Measurements from ENCODE around the gene TMEM263. TPM values are rescaled to one million over a fixed set of nuclear protein-coding genes. Genes with fewer than 3 reads are reported as not detected.

Gene TMEM263
- total and polyA plus RNA-seq, 10 donors: 9.6 to 38.1 (median 28.5) TPM

- Histone ChIP-seq H3K27me3 (replicated peaks in 1 of 7) (peaks cover 0 to 9% (median 0%) of the 10 kb centered on the region in 7 donors), H3K4me3 (no peak overlapping the region), H3K9me3 (peaks cover 0 to 38% (median 20%) of the 10 kb centered on the region in 8 donors), H3K4me1 (no peaks in the 10 kb centered on the region), H3K36me3 (no peaks in the 10 kb centered on the region), H3K27ac (no peak overlapping the region)
- TF ChIP-seq POLR2A (IDR thresholded peaks at IDR 0.05) (no peak), CTCF (IDR thresholded peaks at IDR 0.05 in 8 of 11, conservative IDR thresholded peaks at IDR 0.05 in 3 of 11) (no peak)
- no peak for DNase-seq
- intact Hi-C loops (cut with DNase I; ENCODE audit: low total_unique reads): no loop called here
These were observed 8.2 kb upstream of the TMEM263 start for GRCh38 chr12:106947461-106947860.

- Histone ChIP-seq H3K36me3 (no peaks in the 10 kb centered on the region), H3K27ac (no peak overlapping the region), H3K27me3 (replicated peaks in 1 of 7) (peaks cover 0 to 1% (median 0%) of the 10 kb centered on the region in 7 donors), H3K9me3 (peaks cover 0 to 26% (median 14%) of the 10 kb centered on the region in 8 donors), H3K4me1 (peaks cover 0 to 16% (median 10%) of the 10 kb centered on the region in 6 donors), H3K4me3 (no peak overlapping the region)
- 95 to 98% (median 97%) methylated on average over 5 of the region's 5 CpGs for WGBS, 5 donors
- DNase-seq: no peak
- intact Hi-C loops (cut with DNase I; ENCODE audit: low total_unique reads): no loop called here
- TF ChIP-seq POLR2A (IDR thresholded peaks at IDR 0.05) (no peak), POLR2AphosphoS5 (IDR thresholded peaks at IDR 0.05) (no peak), CTCF (IDR thresholded peaks at IDR 0.05 in 8 of 11, conservative IDR thresholded peaks at IDR 0.05 in 3 of 11) (no peak)
These were observed 5.1 kb upstream of the TMEM263 start for GRCh38 chr12:106950591-106950990.

GRCh38 chr12:106953352-106954250, 2.1 kb upstream of the TMEM263 start:
- Histone ChIP-seq H3K9me3 (peaks cover 0 to 14% (median 12%) of the 10 kb centered on the region in 8 donors), H3K27ac (peak overlapping the region in 1 of 8 donors; percentile 19), H3K36me3 (no peaks in the 10 kb centered on the region), H3K4me3 (no peak overlapping the region), H3K4me1 (peaks cover 10 to 40% (median 27%) of the 10 kb centered on the region in 6 donors), H3K27me3 (replicated peaks in 1 of 7) (no peaks in the 10 kb centered on the region)
- intact Hi-C loops (cut with DNase I; ENCODE audit: low total_unique reads): no loop called here
- 85 to 90% (median 85%) methylated on average over 12 of the region's 12 CpGs for WGBS, 5 donors
- TF ChIP-seq POLR2AphosphoS5 (IDR thresholded peaks at IDR 0.05) (no peak), CTCF (IDR thresholded peaks at IDR 0.05 in 8 of 11, conservative IDR thresholded peaks at IDR 0.05 in 3 of 11) (no peak), POLR2A (IDR thresholded peaks at IDR 0.05) (no peak)
- DNase-seq: no peak

All from spleen (tissue), 11 donors.